CD4-positive, alpha-beta T cell treated with Interleukin-6 for 4 hours (primary cell): ENCODE data around the gene DAND5.
"Not testable (repeated sequence)": the region's sequence is repeated elsewhere in the genome, so short reads cannot be mapped to it uniquely, and the experiment has no call there.

Source experiments
- DNase-seq: peaks from one replicate; pipeline ENCODE4 v3.0.0-alpha.2; 2020; ENCODE audit warnings: mixed read lengths

Gene DAND5

DNA sequence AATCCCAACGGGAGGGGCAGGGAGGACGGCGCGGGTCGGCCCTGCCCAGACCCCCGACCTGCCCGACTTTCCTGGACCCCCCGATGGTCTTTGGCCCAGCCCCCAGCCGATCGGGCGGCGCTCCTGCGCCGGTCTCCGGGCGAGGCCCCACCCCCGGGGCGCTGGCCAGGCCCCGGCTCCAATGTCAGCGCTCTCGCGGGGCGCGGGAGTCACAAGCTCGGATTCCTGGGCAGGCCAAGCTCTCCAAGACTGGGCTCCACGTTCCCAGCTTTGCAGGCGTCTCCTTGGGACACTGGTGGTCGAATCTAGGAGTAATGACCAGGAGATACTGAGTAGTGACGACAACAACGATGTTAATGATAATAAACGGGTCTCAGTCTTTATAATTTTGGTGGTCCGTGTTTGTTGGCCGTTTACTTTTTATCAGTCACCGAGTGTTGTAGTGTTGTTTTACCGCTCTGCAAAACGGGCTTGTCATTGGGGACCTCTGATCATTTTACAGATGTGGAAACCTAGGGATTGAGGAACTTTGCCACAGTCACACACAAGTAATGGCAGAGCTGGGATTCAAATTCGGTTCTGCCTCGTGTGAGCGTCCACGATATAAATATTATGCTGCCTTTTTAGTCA, 23.2 kb upstream of the DAND5 start:
- peak; percentile 52 for DNase-seq

DNA sequence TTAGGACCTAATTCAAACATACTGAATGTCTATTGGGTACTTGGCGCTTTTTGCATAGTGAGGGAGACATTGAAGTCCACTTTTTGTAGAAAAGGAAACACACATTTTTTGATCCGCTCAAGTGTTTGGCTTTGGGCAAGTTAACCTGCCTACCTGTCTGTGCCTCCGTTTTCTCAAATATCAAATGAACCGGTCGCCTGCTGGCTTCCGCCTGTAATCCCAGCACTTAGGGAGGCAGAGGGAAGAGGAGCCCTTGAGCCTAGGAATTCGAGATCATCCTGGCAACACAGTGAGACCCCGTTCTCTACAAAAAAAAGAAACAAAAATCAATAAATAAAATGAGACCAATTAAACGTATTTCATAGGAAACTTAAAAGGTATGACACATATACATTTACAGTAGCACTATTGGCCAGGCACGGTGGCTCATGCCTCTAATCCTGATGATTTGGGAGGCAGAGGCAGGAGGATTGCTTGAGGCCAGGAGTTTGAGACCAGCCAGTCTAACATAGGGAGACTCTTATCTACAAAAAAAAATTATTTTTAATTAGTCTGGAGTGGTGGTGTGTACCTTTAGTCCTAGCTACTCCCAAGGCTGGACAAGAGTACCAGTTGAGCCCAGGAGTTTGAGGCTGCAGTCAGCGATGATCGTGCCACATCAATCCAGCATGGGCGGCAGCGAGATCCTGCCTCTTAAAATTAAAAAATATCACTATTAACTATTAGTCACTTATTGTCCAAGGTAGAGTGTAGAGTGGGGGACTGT, 22.5 kb upstream of the DAND5 start:
- no peak for DNase-seq

DNA sequence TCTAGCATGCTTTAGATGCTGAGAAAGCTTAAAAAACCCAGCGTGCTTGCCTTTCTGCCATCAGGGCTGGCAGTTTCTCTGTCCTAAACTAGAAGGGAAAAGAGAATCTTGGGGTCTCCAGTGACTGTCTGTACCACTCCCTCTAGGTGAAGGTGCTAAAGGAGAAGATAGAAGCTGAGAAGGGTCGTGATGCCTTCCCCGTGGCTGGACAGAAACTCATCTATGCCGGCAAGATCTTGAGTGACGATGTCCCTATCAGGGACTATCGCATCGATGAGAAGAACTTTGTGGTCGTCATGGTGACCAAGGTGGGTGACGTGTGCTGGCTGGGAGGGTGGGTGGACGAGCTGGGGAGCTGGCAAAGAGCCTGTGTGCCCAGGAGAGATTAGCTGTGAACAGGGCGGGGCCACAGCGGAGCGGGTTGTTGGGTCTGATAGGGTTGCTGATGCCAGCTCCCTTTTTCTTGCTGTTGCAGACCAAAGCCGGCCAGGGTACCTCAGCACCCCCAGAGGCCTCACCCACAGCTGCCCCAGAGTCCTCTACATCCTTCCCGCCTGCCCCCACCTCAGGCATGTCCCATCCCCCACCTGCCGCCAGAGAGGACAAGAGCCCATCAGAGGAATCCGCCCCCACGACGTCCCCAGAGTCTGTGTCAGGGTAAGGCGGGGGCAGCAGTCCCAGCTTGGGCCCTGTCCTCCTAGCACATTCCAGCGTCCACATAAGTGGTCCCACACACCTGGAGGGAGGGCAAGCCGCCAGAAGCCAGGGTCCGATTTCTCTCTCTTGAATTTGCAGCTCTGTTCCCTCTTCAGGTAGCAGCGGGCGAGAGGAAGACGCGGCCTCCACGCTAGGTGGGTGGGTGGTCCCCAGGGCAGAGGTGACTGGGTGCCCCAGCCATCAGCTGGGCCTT, 21.4 kb upstream of the DAND5 start:
- no peak for DNase-seq

DNA sequence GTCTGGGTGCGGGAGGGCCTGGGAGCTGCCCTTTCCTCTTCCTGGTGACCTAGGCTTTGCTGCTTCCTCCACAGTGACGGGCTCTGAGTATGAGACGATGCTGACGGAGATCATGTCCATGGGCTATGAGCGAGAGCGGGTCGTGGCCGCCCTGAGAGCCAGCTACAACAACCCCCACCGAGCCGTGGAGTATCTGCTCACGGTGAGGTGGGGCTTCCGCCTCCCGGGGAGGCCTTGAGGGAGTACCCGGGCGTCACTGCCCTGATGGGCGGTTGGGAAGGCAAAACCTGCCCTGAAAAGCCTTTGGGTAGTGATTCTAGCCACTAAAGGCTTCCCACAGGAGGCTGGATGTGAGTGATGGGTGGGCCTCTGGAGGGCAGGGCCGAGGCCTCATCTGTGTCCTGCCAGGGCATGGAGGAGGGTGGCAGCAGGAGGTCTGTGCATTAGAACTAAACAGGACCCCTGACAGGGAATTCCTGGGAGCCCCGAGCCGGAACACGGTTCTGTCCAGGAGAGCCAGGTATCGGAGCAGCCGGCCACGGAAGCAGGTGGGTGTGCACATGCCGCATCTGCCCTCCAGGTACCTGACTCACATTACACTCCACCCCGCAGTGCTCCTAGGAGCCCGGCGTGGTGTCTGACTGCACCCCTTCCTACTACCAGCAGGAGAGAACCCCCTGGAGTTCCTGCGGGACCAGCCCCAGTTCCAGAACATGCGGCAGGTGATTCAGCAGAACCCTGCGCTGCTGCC, 20.6 kb upstream of the DAND5 start:
- no peak for DNase-seq

DNA sequence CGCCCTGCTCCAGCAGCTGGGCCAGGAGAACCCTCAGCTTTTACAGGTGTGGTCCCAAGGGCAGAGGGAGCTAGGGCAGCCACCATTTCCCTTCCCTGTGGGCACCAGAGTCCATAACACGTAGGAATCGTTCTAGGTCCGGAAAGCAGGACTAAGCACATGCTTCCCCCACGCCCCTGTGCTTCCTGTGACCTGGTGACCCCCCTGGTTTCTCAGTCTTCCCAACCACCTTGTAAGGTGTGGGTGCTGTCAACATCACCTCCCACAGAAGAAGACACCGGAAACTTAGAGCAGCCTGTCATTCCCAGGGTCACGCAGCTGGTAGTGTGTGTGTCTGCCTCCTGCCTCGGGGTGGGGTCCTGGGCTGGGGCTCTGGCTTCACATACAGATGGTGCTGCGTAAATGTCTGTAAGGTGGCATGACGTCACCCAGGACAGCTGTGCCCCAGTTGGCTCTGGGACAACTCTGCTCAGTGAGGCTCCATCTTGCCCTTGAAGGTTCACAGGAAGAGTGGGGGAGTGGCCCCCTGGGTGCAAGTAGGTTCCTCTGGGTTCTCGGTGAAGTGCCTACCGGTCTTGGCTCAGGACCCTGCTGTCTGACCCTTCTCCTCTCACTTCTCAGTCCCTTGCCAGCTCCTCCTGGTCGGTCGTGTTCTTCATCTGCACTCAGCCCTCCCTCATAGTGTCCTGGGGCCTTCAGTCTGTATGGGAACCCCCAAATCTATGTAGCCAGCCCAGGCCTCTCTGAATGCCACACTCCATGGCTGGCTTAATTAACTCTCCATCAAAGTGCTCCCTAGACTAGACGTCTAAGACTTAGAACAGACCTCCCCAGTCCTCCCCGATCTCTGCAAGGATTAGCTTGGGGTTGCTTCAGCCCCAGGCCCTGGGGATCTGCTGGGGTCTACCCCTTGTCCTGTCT, 19.8 kb upstream of the DAND5 start:
- DNase-seq, result no peak

DNA sequence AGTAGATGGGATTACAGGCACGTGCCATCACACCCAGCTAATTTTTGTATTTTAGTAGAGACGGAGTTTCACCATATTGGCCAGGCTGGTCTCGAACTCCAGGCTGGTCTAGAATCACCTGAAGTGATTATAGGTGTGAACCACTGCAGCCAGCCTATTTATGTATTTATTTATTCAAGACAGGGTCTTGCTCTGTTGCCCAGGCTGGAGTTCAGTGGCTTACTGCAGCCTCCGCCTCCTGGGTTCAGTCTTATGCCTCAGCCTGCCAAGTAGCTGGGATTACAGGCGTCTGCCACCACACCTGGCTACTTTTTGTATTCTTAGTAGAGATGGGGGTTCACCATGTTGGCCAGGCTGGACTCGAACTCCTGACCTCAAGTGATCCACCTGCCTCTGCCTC, 17.3 kb upstream of the DAND5 start:
- not testable (repeated sequence) for DNase-seq

DNA sequence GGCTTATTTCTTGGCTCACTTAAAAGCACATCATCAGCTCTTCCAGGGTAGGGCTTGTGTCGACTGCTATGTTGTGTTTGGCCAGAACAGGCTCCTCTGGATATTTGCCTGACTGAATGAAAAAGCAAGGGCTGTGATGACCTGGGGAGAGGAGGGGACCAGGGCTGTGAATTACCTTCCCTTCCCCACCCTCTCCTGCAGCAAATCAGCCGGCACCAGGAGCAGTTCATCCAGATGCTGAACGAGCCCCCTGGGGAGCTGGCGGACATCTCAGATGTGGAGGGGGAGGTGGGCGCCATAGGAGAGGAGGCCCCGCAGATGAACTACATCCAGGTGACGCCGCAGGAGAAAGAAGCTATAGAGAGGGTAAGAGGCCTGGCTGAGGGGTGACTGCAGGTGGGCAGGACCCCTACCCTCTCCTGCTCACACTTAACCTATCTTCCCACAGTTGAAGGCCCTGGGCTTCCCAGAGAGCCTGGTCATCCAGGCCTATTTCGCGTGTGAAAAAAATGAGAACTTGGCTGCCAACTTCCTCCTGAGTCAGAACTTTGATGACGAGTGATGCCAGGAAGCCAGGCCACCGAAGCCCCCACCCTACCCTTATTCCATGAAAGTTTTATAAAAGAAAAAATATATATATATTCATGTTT, 16.8 kb upstream of the DAND5 start:
- DNase-seq, result no peak

DNA sequence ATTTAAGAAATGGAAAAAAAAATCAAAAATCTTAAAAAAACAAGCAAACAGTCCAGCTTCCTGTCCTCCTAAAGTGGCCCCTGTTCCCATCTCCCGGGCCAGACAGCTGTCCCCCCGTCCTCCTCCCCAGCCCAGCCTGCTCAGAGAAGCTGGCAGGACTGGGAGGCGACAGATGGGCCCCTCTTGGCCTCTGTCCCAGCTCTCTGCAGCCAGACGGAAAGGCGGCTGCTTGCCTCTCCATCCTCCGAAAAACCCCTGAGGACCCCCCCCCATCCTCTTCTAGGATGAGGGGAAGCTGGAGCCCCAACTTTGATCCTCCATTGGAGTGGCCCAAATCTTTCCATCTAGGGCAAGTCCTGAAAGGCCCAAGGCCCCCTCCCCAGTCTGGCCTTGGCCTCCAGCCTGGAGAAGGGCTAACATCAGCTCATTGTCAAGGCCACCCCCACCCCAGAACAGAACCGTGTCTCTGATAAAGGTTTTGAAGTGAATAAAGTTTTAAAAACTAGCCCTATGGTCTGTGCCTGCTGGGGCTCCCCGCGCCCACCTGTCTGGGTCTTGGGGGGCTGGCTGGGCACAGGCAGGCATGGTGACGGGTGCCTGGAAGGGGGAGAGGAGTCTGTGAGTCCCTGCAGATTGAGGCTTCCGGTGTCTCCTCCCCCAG, 16.1 kb upstream of the DAND5 start:
- DNase-seq, result no peak

DNA sequence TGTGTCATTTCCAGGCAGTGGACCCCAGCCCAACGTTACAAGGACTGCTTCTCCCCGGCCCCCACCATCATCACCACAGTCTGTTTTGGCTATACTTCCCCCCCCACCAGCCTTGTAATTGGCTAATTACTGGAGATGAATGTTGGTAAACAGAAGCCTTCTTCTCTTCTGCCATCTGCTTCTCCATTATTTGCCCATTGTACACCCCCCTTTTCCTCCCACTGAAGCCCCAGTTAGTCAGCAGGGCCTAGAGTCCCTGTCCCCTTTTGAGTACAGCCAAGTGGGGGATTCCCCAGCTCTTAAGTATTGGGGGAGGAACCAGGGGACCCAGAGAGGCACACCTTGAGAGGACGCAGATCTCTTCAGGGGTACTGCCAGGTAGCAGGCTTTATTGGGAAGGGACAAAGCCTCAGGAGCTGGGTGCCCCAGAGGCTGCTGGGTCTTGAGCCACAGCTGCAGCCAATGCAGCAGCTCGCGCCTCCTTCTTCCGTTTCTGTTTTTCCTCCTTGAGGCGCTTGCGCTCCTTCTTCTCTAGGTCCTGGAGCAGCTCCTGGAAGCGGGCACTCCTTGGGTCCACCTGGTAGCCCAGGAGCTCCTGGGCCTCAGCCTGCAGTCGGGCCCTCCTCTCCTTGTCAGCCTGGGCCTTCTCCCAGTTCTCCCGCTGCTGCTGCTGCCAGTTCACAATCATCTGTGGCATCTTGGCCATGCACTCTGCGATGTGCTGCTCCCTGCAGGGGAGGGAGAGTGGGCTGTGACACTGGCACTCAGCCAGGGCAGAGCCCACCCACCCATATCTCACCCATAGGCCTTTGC, 15.4 kb upstream of the DAND5 start:
- no peak for DNase-seq

DNA sequence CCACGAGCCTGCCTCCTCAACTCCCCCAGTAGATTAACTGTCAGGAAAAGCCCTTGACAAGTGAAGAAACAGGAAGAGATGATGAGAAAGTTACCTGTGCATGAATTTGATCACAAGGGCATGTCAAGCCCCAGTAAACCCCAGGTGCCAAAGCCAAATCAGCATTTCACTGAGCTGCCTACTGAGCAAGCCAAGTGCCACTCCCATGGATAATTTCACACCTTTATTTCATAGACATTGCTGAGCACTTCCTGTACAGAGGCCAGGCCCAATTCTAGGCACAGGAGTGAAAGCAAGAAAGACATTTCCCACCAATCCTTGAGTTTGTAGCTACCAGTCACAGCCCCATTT, 14.8 kb upstream of the DAND5 start:
- DNase-seq, result no peak

DNA sequence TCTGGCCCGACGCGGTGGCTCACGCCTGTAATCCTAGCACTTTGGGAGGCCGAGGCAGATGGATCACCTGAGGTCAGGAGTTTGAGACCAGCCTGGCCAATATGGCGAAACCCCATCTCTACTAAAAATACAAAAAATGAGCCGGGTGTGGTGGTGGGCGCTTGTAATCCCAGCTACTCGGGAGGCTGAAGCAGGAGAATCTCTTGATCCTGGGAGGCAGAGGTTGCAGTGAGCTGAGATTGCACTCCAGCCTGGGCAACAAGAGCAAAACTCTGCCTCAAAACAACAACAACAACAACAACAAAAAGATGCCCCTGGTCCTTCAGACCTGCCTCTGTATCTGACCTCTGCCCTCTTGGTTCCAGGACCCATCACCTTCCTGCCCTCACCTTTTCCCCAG, 13.8 kb upstream of the DAND5 start:
- DNase-seq, result not testable (repeated sequence)

DNA sequence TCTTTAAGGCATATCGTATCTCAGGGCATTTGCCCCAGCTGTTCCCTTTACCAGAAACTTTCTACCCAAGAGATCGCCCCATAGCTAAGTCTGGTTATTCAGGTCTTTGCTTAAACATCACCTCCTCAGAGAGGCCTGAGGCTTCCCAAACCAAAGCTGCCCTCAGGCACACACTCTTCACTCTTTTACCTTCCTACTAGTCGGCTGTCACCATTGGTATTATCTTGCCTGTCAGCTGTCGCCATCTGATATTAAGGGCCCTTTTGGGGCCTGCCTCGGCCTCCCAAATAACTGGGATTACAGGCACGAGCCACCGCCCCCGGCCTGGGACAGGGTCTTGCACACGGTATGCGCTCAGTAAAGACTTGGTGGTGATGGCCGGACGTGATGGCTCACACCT, 13.4 kb upstream of the DAND5 start:
- DNase-seq, result no peak

DNA sequence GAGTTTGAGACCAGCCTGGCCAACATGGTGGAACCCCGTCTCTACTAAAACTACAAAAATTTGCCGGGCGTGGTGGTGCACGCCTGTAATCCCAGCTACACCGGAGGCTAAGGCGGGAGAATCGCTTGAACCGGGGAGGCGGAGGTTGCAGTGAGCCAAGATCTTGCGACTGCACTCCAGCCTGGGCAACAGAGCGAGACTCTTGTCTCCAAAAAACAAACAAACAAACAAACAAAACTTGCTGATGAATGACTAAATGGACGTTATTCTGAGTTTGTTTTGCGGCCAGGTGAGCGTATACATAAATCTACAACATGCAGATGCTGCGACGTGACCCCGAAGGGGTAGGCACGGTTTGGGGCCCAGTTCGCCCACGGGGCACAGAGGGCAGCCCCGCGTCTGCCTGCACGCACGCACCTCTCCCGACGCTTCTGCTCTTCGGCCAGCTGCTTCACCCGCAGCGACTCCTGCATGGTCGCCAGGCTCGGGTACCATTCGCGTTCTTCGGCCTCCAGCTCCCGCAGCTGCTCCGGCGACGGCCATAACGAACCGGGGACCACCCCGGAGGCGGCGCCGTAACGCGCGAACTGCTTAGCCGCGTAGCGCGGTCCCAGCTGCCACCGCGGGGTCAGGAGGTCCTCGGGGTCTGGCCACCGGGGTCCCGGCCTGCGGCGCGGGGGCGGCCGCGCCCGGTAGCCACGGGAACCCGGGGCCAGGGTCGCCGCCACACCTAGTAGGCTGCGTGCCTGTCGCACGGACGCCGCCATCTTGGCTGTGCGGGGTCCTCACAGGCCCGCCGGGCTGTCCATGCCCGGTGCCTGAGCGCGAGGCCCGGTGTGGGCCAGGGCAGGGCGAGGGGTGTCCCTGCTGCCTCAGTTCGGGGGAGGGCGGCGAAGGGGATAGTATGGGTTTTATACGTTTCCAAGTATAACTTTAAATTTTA, 12.7 kb upstream of the DAND5 start, which contains the start of gene GADD45GIP1:
Gene GADD45GIP1 (minus strand): TSS at position 778 of the 943 bp plus-strand sequence. CDS start 11 bp downstream, at position 767.
- DNase-seq, result peak; percentile 84

DNA sequence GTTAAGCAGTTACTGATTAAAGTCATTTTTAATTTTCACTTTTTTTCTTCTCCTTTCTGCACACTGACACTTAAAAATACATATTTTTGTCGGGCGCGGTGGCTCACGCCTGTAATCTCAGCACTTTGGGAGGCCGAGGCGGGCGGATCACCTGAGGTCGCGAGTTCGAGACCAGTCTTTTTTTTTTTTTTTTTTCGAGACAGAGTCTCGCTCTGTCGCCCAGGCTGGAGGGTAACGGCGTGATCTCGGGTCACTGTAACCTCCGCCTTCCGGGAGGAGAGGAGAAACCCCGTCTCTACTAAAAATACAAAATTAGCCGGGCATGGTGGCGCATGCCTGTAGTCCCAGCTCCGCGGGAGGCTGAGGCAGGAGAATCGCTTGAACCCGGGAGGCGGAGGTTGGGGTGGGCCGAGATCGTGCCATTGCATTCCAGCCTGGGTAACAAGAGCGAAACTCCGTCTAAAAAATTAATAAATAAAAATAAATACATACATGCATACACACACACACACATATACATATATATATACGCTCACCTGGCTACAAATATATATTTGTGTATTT, 11.9 kb upstream of the DAND5 start:
- not testable (repeated sequence) for DNase-seq

DNA sequence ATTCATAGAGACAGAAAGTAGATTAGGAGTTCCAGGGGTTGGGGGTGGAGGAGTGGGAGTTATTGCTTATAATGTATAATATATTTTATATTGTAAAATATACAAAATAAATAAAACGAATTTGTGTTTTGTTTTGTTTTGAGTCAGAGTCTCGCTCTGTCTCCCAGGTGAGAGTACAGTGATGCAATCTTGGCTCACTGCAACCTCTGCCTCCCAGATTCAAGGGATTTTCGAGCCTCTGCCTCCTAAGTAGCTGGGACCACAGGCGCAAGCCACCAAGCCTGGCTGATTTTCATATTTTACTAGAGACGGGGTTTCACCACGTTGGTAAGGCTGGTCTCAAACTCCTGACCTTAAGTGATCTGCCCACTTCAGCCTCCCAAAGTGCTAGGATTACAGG, 9.9 kb upstream of the DAND5 start:
- DNase-seq, result no peak

DNA sequence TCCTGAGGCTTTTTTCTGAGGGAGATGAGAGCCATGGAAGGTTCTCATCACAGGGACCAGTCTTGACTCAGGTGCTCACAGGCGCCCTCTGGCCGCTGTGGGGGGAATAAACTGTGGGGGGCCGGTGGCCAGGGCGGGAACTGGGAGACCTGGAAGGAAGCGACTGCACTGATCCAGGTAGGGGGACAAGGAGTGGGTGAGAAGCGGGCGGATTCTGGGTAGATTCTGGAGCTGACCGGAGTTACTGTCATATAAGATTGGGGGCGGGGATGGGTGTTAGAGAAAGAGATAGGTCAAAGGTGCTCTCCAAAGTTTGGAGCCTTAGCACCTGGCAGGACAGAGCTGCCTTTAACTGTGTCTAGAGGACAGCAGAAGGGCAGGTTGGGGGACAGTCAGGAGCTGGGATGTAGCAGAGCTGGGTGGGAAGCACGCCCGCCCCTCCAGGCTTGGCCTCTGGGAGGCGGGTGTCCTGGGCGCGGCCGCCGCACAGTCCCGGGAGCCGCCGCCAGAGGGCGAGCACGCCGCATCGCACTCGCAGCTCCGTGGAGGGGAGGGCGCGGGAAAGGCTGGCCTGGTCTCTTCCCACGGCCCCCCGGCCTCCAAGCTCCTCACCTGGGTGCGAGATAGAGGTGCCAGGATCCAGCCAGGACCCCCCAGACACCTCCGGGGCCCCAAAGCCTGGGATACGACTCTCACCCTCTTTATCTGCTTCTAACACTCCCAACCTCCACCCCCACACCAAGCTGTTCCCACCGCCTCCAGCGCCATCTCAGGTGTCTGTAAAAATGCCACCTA, 4.2 kb upstream of the DAND5 start:
- DNase-seq, result peak; percentile 85

DNA sequence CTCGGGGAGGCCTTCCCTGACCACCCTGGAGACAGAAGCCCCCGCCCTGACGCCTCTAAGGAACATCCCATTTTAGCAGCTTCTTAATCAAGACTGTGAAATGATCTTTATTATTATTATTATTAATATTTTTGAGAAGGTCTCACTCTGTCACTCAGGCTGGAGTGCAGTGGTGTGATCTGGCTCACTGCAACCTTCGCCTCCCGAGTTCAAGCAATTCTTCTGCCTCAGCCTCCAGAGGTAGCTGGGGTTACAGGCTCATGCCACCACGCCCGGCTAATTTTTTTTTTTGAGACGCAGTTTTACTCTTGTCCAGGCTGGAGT, 3.6 kb upstream of the DAND5 start:
- DNase-seq, result no peak
